Measurements from ENCODE around the gene SLC45A2. TPM values are rescaled to one million over a fixed set of nuclear protein-coding genes. Genes with fewer than 3 reads are reported as not detected.
A peak's percentile ranks its signal among the peaks of the same experiment; 100 is the strongest.

The SLC45A2 gene
- total and polyA plus RNA-seq, 9 of the 15 experiments (the other 6 are each of a cell fraction or from before 2014, with no cell fraction given): 0.03 to 0.29 (median 0.14) TPM; not detected in 4

DNA sequence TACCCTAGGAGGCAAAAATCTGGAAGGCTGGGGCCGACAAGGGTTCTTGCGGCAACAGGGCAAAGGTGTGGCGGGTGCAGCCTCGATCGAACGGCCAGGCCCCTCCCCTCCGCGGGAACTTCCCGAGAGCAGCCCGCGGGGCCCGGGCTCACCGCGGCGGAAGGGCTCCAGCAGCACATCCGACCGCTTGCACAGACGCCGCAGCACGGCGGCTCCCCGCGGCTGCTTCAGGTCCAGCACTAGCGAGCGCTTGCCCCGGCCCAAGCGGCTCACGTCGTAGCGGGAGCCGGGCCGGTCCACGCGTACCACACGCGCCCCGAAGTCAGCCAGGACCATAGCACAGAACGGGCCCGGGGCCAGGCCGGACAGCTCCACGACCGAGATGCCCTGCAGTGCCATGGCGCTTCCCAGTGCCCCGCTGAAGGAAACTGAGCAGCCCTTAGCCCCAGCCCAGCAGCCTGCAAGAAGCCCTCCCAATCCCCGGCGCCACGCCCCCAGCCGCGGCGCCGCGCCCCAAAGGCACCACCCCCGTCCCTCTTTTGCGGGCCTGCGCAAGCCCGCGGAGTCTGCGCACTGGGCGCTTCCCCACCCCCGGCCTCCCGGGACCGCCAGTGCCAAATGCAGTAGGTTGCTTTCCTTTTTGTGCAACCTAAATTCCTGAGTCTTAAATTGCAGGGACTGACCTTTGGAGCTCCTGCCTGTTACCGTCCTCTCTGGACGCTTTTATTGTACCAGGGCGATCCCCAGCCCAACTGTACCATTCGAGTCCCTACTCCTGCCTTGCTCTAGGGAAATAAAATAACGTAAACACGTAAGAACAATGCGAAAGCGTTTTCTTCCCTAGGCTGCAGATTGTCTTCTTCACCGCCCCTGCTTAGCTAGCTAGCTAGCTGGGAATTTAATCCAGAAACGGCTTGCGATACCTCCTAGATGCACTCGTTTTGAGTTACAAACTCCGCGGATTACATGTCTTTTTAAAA, 23.4 kb upstream of the SLC45A2 start, which contains the start of gene AMACR (continued):
- TF ChIP-seq ZNF655 (CRISPR knock-in tag; IDR thresholded peaks at IDR 0.05) (no peak), TFE3 (CRISPR knock-in tag; IDR thresholded peaks at IDR 0.05) (no peak), TEAD2 (tag; IDR thresholded peaks at IDR 0.05) (0 out of 2 replicates have a peak, but pooled peaks have one; percentile 48), ARHGAP35 (IDR thresholded peaks at IDR 0.05; ENCODE audit: partially characterized antibody) (no peak), ZNF253 (CRISPR knock-in tag; conservative IDR thresholded peaks at IDR 0.05) (no peak), ZSCAN29 (IDR thresholded peaks at IDR 0.05) (peak; percentile 61; the same call in 1 of the 2 replicates), ZNF3 (CRISPR knock-in tag; IDR thresholded peaks at IDR 0.05) (0 out of 2 replicates have a peak, but pooled peaks have one; percentile 35), ZNF184 (CRISPR knock-in tag; IDR thresholded peaks at IDR 0.05) (no peak), SLC30A9 (CRISPR knock-in tag; IDR thresholded peaks at IDR 0.05) (no peak), TCFL5 (CRISPR knock-in tag; conservative IDR thresholded peaks at IDR 0.05) (no peak), ZNF23 (CRISPR knock-in tag; IDR thresholded peaks at IDR 0.05) (no peak)
- TF ChIP-seq, protein P1, sequence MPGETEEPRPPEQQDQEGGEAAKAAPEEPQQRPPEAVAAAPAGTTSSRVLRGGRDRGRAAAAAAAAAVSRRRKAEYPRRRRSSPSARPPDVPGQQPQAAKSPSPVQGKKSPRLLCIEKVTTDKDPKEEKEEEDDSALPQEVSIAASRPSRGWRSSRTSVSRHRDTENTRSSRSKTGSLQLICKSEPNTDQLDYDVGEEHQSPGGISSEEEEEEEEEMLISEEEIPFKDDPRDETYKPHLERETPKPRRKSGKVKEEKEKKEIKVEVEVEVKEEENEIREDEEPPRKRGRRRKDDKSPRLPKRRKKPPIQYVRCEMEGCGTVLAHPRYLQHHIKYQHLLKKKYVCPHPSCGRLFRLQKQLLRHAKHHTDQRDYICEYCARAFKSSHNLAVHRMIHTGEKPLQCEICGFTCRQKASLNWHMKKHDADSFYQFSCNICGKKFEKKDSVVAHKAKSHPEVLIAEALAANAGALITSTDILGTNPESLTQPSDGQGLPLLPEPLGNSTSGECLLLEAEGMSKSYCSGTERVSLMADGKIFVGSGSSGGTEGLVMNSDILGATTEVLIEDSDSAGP (CRISPR knock-in tag; IDR thresholded peaks at IDR 0.05): 0 out of 2 replicates have a peak, but pooled peaks have one; percentile 15
- TF ChIP-seq, protein P2, sequence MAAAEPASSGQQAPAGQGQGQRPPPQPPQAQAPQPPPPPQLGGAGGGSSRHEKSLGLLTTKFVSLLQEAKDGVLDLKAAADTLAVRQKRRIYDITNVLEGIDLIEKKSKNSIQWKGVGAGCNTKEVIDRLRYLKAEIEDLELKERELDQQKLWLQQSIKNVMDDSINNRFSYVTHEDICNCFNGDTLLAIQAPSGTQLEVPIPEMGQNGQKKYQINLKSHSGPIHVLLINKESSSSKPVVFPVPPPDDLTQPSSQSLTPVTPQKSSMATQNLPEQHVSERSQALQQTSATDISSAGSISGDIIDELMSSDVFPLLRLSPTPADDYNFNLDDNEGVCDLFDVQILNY (CRISPR knock-in tag; IDR thresholded peaks at IDR 0.05): no peak
- TF ChIP-seq, protein P3, sequence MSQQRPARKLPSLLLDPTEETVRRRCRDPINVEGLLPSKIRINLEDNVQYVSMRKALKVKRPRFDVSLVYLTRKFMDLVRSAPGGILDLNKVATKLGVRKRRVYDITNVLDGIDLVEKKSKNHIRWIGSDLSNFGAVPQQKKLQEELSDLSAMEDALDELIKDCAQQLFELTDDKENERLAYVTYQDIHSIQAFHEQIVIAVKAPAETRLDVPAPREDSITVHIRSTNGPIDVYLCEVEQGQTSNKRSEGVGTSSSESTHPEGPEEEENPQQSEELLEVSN (IDR thresholded peaks at IDR 0.05; ENCODE audit: borderline replicate concordance in 1 of 2, extremely low read depth in 1 of 2, insufficient read depth in 1 of 2, insufficient read length in 1 of 2, low read depth in 1 of 2, low read length in 1 of 2, poor library complexity in 1 of 2, severe bottlenecking in 1 of 2): peak; percentile 82 to 86
- TF ChIP-seq, protein P4, sequence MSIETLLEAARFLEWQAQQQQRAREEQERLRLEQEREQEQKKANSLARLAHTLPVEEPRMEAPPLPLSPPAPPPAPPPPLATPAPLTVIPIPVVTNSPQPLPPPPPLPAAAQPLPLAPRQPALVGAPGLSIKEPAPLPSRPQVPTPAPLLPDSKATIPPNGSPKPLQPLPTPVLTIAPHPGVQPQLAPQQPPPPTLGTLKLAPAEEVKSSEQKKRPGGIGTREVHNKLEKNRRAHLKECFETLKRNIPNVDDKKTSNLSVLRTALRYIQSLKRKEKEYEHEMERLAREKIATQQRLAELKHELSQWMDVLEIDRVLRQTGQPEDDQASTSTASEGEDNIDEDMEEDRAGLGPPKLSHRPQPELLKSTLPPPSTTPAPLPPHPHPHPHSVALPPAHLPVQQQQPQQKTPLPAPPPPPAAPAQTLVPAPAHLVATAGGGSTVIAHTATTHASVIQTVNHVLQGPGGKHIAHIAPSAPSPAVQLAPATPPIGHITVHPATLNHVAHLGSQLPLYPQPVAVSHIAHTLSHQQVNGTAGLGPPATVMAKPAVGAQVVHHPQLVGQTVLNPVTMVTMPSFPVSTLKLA (conservative IDR thresholded peaks at IDR 0.05): peak; percentile 76 to 90

All from K562 (cell line).